Forelimb muscle (tissue), 1 donor: ENCODE measurements around the gene FAM89A. TPM values are rescaled to one million over a fixed set of nuclear protein-coding genes. Genes with fewer than 3 reads are reported as not detected.

ENCODE experiments used
- polyA plus RNA-seq: library from polyadenylated mRNA; unstranded; fragments of 120-200 nt; gene quantifications from one replicate; pipeline ENCODE4 v1.2.1, GENCODE V29; 2013; ENCODE audit not compliant: insufficient read length

FAM89A gene
- polyA plus RNA-seq, 1 donor, result 7.9 TPM

Other genes with a start within 250 kb of the FAM89A start
- gene C1orf198, start 171.7 kb downstream of the FAM89A start, polyA plus RNA-seq, result 63.6 TPM
- 20.1 TPM for gene TTC13, start 61.4 kb downstream of the FAM89A start, polyA plus RNA-seq
- 14.7 TPM for gene ARV1, start 61.2 kb downstream of the FAM89A start, polyA plus RNA-seq
- gene TRIM67, start 121.8 kb upstream of the FAM89A start, polyA plus RNA-seq, result 0.08 TPM
- gene GNPAT, start 201.0 kb upstream of the FAM89A start, polyA plus RNA-seq, result 60.3 TPM